NCI-H82 treated with DMSO at 0.1 percent for 48 hours (cell line): ENCODE measurements around the gene MYO16.
A peak's percentile ranks its signal among the peaks of the same experiment; 100 is the strongest.

Experiments
- DNase-seq: peaks from one replicate; lab custom pipeline; 2025; ENCODE audit not compliant: unreplicated experiment; lab: John Stamatoyannopoulos, UW

MYO16 gene

DNA sequence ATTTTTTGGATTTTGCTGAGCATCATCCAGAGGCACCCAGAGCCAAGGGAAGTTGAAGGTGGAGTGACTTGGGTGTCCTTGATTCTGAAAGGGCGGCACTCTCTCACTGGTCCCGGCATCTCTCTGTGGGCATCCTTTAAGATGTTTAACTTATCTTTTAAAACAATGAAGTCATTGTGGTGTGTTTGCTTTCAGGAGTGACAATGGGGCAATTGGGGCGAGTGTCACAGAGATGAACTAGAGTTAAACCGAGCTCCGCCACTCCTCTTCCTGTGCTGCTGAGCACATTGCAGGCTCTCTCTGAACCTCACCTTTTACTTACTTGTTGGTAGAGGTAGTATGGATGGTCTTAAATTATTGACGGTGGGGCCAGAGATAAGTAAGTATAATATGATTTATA lies 295.7 kb downstream of the MYO16 start:
- no peak for DNase-seq

DNA sequence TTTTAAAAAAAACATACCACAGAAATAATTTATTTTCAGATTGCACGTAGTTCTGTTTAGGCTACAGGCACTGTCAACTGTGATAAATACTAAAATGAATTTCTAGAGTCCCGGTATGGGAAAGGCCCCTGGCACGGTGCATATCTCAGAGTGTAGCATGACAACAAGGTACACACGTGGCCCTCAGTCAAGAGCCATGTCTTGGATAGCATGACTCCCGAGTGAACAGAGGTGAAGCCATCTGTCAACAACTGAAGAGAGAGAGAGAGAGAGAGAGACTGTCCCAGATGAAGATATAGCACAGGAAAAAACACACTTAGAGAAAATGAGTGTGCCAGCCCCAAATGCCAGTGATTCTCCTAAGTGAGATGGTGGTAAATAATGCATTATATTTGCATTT lies 297.5 kb downstream of the MYO16 start:
- DNase-seq = no peak

DNA sequence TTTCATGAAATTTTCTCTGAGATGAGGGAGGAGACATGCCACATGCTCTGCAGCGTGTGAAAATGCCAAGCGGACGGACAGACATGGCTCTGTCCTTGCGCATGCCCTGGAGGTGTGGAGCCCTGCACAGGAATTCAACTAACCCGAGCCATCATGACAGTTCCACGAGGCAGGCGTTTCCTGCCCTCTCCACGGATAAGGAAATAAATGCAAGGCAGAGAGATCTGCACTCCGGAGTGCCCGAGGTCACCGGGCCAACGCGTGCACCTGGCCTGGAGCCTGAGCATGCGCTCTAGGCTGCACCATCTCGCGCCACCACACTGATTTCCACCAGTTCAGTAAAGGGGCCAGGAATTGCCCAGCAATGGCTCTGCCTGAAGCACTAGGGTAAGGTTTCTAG lies 298.2 kb downstream of the MYO16 start:
- DNase-seq = no peak

GRCh38 chr13:108929532-108930206 lies 300.3 kb downstream of the MYO16 start:
- no peak for DNase-seq

DNA sequence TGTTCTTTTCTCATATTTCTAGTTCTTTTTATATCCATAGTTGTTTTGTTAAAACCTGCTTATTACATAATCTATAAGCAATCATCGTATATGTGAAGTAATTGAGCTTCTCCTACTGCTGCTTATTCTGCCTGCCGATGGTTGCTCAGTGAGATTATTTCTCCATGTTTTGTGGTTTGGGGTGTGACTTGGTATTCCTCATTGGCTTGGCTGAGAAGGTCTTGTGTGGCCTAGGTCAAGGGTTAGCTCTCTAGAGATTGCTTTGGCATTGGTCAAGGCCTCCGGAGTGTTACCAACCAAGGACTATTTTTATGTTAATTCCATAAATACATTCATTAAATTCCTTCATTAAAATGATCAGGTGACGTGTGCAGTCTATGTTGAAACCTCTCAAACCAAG lies 302.8 kb downstream of the MYO16 start:
- no peak for DNase-seq

DNA sequence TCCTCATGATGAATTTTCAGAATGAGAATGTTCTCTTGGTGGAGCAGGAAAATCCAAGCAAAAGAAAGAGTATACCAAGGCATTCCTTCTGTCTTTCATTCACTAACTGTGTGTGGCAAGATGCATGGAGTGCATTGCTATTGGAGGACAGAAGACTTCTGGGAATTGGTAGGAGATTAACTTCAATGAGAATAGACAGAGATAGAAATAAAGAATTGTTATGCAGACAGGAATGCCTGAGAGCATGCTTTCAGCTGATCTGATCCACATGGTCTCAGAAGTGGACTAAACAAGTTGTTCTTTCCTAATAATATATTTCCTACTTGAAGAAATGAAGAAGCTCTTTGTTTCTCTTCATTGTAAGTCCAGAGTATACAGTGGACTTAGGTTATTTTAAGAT lies 303.6 kb downstream of the MYO16 start:
- no peak for DNase-seq

GRCh38 chr13:108938155-108938554 lies 308.7 kb downstream of the MYO16 start:
- DNase-seq = no peak

DNA sequence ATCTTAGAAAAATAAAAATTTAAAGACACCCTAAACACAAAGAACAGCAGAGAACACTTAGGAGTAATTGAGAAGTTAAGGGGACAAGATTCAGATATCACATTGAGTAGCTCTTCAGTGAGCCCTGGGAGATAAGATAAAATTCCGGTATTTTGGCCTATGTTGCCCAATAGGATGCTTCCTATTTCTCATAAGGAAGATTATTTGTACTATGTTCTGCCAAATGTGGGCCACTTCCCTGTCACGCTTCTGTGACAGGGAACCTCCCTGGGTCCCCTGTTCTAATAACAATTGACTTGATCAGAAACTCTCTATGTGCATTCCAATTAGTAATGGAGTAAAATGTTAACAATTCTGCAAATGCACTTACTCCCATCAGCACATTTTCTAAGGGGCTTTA lies 310.7 kb downstream of the MYO16 start:
- DNase-seq = no peak

GRCh38 chr13:108943842-108944241 lies 314.4 kb downstream of the MYO16 start:
- no peak for DNase-seq

DNA sequence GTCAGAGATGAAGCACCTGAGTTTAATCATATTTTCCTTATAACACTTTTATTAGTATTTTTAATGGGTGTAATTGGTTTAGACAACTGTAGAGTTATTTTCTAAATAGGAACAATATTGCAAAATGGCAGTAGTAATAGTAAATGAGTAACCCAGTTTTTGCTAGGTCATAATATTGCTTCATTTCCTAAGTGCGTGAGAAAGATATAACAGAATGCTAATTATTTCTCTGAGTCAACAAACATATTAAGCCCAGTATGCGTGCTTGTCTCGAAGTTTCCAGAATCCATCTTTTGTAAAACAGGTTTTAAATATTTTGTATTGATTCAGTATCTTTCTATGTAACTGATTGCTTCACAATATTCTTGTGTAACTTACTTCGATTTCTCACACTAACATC lies 315.3 kb downstream of the MYO16 start:
- DNase-seq = no peak

DNA sequence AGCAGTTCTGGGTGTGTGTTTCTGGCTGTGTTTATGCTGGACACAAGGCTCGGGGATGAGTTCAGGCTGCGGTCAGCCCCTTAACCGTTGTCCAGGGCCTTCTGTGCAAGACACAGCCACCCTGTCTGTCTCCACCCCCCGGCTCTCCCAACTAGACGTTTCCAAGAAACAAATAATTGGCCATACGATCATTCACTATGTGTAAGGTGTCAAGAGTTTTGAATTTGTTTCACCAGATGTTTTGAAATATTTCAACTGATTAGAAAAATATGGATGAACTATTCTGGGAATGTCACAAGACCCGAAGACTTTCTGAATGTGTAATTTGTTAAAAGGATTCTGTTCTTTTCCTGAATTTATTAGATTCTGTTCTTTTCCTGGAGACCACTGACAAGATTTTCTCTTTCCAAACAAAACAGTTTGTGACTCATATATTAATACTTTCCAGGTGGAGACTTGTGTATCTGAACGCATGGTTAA lies 318.2 kb downstream of the MYO16 start:
- DNase-seq = no peak

DNA sequence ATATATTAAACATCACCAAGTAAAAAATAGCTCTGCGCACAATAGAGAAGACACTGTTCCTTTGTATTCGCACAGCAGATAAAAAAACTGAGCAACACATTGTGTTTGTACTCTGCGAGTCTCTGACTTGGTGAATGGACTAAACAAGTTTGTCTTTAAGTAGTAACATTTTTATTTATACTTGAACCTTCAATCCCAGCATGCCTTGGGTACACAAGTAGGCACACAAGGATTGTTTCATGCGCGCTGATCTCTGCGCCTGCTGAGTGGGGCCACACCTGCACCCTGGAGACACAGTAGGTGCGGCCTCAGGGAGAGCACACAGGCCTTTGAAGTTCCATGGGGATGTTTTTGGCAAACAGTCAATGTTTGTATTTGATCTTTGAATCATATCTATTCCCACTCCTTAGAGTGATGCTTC lies 318.9 kb downstream of the MYO16 start:
- DNase-seq = no peak

- no peak for DNase-seq
Observed at GRCh38 chr13:108950333-108951010, 321.1 kb downstream of the MYO16 start.

GRCh38 chr13:108955741-108956140 lies 326.3 kb downstream of the MYO16 start:
- no peak for DNase-seq

- no peak for DNase-seq
Observed at GRCh38 chr13:108957369-108958012, 328.1 kb downstream of the MYO16 start.

DNA sequence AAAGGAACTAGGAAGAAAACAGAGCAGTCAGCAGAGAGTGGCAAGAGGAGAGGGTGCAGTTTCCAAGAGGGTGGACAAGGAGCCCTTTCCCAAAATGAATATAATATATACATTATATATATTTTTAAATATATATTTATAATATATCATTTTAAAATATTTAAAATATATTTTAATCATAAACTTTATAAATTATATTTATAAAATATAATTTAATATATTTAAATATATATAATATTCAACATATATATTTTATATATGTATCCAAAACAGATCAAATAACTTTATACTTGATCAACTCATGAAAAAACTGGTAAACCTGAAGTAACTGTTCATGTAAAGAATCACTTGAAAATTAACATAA lies 328.6 kb downstream of the MYO16 start:
- no peak for DNase-seq

- no peak for DNase-seq
Observed at GRCh38 chr13:108959234-108959633, 329.8 kb downstream of the MYO16 start.

DNA sequence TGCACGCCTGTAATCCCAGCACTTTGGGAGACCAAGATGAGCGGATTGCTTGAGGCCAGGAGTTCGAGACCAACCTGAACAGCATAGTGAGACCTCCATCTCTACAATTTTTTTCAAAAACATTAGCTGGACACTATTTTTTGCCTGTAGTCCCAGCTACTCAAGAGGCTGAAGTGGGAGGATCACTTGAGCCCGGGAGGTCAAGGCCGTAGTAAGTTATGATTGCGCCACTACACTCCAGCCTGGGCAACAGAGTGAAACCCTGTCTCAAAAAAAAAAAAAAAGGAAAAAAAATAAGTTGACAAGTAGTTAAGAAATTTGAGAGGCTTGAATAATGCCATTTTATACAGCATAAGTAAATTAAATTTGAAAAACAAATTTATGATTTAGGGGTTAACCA lies 330.6 kb downstream of the MYO16 start:
- DNase-seq = no peak

- DNase-seq = peak; percentile 81
Observed at GRCh38 chr13:108961542-108962125, 332.2 kb downstream of the MYO16 start.

DNA sequence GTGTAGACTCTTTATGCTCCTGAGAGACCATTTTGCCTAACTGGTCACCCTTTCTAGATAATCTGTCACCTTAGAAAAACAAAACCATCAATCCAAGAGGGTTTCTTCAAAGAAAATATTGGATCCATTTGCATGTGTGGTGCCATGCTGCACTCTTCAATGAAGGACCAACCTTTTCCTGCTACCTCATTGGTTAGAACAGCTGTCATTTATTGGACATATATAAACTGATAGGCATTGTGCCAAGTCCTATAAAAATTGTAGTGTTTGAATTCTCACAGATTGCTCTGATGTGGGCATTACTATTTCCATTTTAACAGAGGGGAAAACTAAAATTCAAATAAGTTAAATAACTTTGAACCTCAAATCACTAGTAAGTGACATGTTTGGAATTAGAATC lies 333.2 kb downstream of the MYO16 start:
- no peak for DNase-seq

- no peak for DNase-seq
Observed at GRCh38 chr13:108963276-108963810, 333.9 kb downstream of the MYO16 start.
